Measurements from ENCODE around the gene GPR4. TPM values are rescaled to one million over a fixed set of nuclear protein-coding genes. Genes with fewer than 3 reads are reported as not detected.

Gene GPR4
- total RNA-seq, 1 experiment from 2014 or later: 0.07 TPM

- Histone ChIP-seq H3K27me3 (ENCODE audit: insufficient read depth, low read length) (no peaks in the 10 kb centered on the region), H4K5ac (ENCODE audit: insufficient read length, low read depth, low read length) (no peak overlapping the region), H3T11ph (ENCODE audit: low read length) (no peak overlapping the region), H3K23me2 (ENCODE audit: insufficient read length, low read depth, low read length, poor library complexity, severe bottlenecking) (no peaks in the 10 kb centered on the region), H2BK5ac (ENCODE audit: insufficient read length, low read length) (no peak overlapping the region), H3K4me2 (ENCODE audit: insufficient read depth, insufficient read length, low read length) (no peak overlapping the region), H3K9ac (ENCODE audit: extremely low read depth, insufficient read length, low read length) (no peak overlapping the region), H3K18ac (ENCODE audit: insufficient read length, low read depth, low read length) (no peak overlapping the region), H3K79me1 (ENCODE audit: insufficient read depth, low read depth, low read length, poor library complexity, severe bottlenecking) (no peaks in the 10 kb centered on the region), H3K23ac (ENCODE audit: insufficient read length, low read depth, low read length) (no peak overlapping the region), H2BK12ac (ENCODE audit: insufficient read length, low read depth, low read length) (no peak overlapping the region), H3K14ac (ENCODE audit: insufficient read depth, low read length) (no peak overlapping the region; the same call in 1 of the 2 replicates), H3K4me1 (ENCODE audit: insufficient read depth, low read length) (peaks cover 4% of the 10 kb centered on the region; the same call in 1 of the 2 replicates), H3K56ac (ENCODE audit: insufficient read length, low read depth, low read length) (no peak overlapping the region), H2BK120ac (ENCODE audit: low read depth, low read length, poor library complexity, severe bottlenecking) (no peak overlapping the region), H3K79me2 (ENCODE audit: insufficient read depth, low read length) (no peaks in the 10 kb centered on the region), H4K20me1 (ENCODE audit: control insufficient read depth, insufficient read depth, insufficient read length) (peaks cover 2% of the 10 kb centered on the region), H2BK15ac (ENCODE audit: low read depth, low read length) (no peak overlapping the region), H2AK5ac (ENCODE audit: insufficient read length, low read length) (no peak overlapping the region), H3K27ac (ENCODE audit: insufficient read length, low read depth, low read length) (no peak overlapping the region), H2AFZ (ENCODE audit: low read length) (no peak overlapping the region), H4K91ac (ENCODE audit: insufficient read length, low read depth, low read length) (no peak overlapping the region), H3K4ac (ENCODE audit: low read depth, low read length) (no peak overlapping the region), H2BK20ac (ENCODE audit: low read depth, low read length, poor library complexity, severe bottlenecking) (no peak overlapping the region), H3K9me3 (ENCODE audit: control insufficient read depth, low read depth, low read length) (no peaks in the 10 kb centered on the region), H4K8ac (replicated peaks; ENCODE audit: insufficient read length, low read depth, low read length) (no peak overlapping the region)
- Mint-ChIP-seq H3K27ac (no peak overlapping the region; a peak in 1 of 7 replicates), H3K36me3 (ENCODE audit: insufficient read depth in 1 of 3, low read depth in 3 of 3) (no peaks in the 10 kb centered on the region; a peak in 1 of 7 replicates), H3K4me3 (no peak overlapping the region), H3K27me3 (ENCODE audit: low read depth) (no peaks in the 10 kb centered on the region), H3K9me3 (no peaks in the 10 kb centered on the region), H3K4me1 (peaks cover 13 to 17% of the 10 kb centered on the region in 2 experiments)
- WGBS (ENCODE audit: extremely low coverage, insufficient read length, low lambda C conversion rate): no CpG with 5 or more reads among the region's 3 CpGs
- DNase-seq: no peak
- TF ChIP-seq, protein P1, sequence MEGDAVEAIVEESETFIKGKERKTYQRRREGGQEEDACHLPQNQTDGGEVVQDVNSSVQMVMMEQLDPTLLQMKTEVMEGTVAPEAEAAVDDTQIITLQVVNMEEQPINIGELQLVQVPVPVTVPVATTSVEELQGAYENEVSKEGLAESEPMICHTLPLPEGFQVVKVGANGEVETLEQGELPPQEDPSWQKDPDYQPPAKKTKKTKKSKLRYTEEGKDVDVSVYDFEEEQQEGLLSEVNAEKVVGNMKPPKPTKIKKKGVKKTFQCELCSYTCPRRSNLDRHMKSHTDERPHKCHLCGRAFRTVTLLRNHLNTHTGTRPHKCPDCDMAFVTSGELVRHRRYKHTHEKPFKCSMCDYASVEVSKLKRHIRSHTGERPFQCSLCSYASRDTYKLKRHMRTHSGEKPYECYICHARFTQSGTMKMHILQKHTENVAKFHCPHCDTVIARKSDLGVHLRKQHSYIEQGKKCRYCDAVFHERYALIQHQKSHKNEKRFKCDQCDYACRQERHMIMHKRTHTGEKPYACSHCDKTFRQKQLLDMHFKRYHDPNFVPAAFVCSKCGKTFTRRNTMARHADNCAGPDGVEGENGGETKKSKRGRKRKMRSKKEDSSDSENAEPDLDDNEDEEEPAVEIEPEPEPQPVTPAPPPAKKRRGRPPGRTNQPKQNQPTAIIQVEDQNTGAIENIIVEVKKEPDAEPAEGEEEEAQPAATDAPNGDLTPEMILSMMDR (conservative IDR thresholded peaks at IDR 0.05): no peak
These were observed 33.3 kb downstream of the GPR4 start for GRCh38 chr19:45568732-45569131.
